Uterus (tissue), 4 donors: ENCODE results near the gene UVRAG. TPM values are rescaled to one million over a fixed set of nuclear protein-coding genes. Genes with fewer than 3 reads are reported as not detected.
"Not testable (repeated sequence)": the region's sequence is repeated elsewhere in the genome, so short reads cannot be mapped to it uniquely, and the experiment has no call there.

Experiments used
- DNase-seq, 2 donors: peaks; one replicate each; pipeline ENCODE4 v3.0.0-alpha.2; 2019 to 2020
- H3K27ac ChIP-seq, 2 donors: fragments of 200-600 bp; sonication (generic); 1 replicate in 1 of 2; 2 replicates in 1 of 2; pipeline ENCODE4 v1.5.1; 2016 to 2018
- H3K27me3 ChIP-seq, 2 donors: fragments of 200-600 bp; sonication (generic); one replicate each; pipeline ENCODE4 v1.5.1; 2018 to 2019; ENCODE audit warnings: control low read depth in 1 of 2
- H3K36me3 ChIP-seq, 2 donors: fragments of 200-600 bp; sonication (generic); one replicate each; pipeline ENCODE4 v1.5.1; 2019; ENCODE audit warnings: control low read depth in 1 of 2
- H3K4me1 ChIP-seq, 2 donors: fragments of 200-600 bp; sonication (generic); one replicate each; pipeline ENCODE4 v1.5.1; 2018 to 2019; ENCODE audit warnings: control low read depth in 1 of 2
- H3K4me3 ChIP-seq, 2 donors: fragments of 200-600 bp; sonication (generic); 1 replicate in 1 of 2; 2 replicates in 1 of 2; pipeline ENCODE4 v1.5.1; 2018 to 2019; ENCODE audit warnings: mild to moderate bottlenecking in 1 of 2
- H3K9me3 ChIP-seq, 2 donors: fragments of 200-600 bp; sonication (generic); one replicate each; pipeline ENCODE4 v1.5.1; 2019; ENCODE audit warnings: control low read depth in 1 of 2
- POLR2A ChIP-seq, 2 donors: fragments of 450-650 bp; IDR thresholded peaks; one replicate each; pipeline ENCODE4 v1.6.1; 2016; ENCODE audit warnings: antibody characterized with exemption in 2 of 2, mild to moderate bottlenecking in 1 of 2, moderate library complexity in 1 of 2
- intact Hi-C: fragments of 100-400 bp; cut with DNase I; formaldehyde crosslinking; loops from one replicate; pipeline ENCODE4 v1.15.1; 2023; ENCODE audit warnings: low total_unique reads
- total RNA-seq, 4 donors: library from RNA; depleted of rRNA in 3 of 4; stranded (reverse); fragments of >200 nt in 3 of 4; gene quantifications; one replicate each; pipeline versions ENCODE4 v1.1.0 to v1.2.4, GENCODE V29; 2014 to 2023
- TF ChIP-seq, protein P1 (sequence below), 4 experiments: fragments of 200-600 bp in 2 of 4; fragments of 450-650 bp in 2 of 4; sonication (generic) in 2 of 4; IDR thresholded peaks; one replicate each; pipeline ENCODE4 v1.5.1; 2016 to 2019; ENCODE audit warnings: antibody characterized with exemption in 4 of 4, mild to moderate bottlenecking in 2 of 4, moderate library complexity in 1 of 4
- donor health status: DM: yes; HTN: yes; CAD: no.

UVRAG gene
- total RNA-seq, 4 donors from 2014 or later, result 14.9 to 42.9 (median 26.4) TPM

DNA sequence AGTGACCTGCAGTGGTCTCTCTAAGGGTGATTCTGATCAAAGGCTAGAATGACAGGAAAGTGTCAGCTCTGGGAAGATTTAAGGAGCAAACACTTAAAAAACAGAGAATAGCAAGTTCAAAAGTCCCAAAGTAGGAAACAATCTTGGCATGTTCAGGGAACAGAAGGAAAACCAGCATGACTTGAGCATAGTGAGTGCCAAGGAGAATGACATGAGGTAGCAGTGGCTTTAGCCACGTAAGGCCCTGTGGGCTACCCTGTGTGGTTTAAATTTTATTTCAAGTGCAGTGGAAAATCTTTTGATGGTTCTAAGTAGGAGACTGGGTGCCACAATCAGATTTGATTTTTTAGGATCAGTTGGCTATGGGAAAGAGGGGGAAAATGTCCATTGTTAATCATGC, 241.9 kb downstream of the UVRAG start:
- DNase-seq, result no peak
- no peak for TF ChIP-seq POLR2A (IDR thresholded peaks at IDR 0.05)
- TF ChIP-seq, protein P1, sequence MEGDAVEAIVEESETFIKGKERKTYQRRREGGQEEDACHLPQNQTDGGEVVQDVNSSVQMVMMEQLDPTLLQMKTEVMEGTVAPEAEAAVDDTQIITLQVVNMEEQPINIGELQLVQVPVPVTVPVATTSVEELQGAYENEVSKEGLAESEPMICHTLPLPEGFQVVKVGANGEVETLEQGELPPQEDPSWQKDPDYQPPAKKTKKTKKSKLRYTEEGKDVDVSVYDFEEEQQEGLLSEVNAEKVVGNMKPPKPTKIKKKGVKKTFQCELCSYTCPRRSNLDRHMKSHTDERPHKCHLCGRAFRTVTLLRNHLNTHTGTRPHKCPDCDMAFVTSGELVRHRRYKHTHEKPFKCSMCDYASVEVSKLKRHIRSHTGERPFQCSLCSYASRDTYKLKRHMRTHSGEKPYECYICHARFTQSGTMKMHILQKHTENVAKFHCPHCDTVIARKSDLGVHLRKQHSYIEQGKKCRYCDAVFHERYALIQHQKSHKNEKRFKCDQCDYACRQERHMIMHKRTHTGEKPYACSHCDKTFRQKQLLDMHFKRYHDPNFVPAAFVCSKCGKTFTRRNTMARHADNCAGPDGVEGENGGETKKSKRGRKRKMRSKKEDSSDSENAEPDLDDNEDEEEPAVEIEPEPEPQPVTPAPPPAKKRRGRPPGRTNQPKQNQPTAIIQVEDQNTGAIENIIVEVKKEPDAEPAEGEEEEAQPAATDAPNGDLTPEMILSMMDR (IDR thresholded peaks at IDR 0.05), result no peak

GRCh38 chr11:76060475-76061036, 245.5 kb downstream of the UVRAG start:
- intact Hi-C loops, H3K27me3 ChIP-seq, H3K9me3 ChIP-seq, H3K27ac ChIP-seq, H3K4me1 ChIP-seq, H3K36me3 ChIP-seq, DNase-seq, H3K4me3 ChIP-seq: not testable (repeated sequence)

More for the DNA sequence above, 241.9 kb downstream of the UVRAG start:
- intact Hi-C loops, result no loop called here
- Histone ChIP-seq H3K27ac (no peak overlapping the region), H3K4me3 (no peak overlapping the region), H3K4me1 (no peaks in the 10 kb centered on the region), H3K9me3 (no peaks in the 10 kb centered on the region), H3K27me3 (no peaks in the 10 kb centered on the region), H3K36me3 (no peaks in the 10 kb centered on the region)

- intact Hi-C loops, result no loop called here
- Histone ChIP-seq H3K4me1 (no peaks in the 10 kb centered on the region), H3K27me3 (no peaks in the 10 kb centered on the region), H3K36me3 (no peaks in the 10 kb centered on the region), H3K4me3 (no peak overlapping the region), H3K9me3 (no peaks in the 10 kb centered on the region), H3K27ac (no peak overlapping the region)
- TF ChIP-seq POLR2A (IDR thresholded peaks at IDR 0.05), result no peak
- TF ChIP-seq, protein P1 (IDR thresholded peaks at IDR 0.05), result no peak
- no peak for DNase-seq
Observed at GRCh38 chr11:76062733-76063132, 247.7 kb downstream of the UVRAG start.

DNA sequence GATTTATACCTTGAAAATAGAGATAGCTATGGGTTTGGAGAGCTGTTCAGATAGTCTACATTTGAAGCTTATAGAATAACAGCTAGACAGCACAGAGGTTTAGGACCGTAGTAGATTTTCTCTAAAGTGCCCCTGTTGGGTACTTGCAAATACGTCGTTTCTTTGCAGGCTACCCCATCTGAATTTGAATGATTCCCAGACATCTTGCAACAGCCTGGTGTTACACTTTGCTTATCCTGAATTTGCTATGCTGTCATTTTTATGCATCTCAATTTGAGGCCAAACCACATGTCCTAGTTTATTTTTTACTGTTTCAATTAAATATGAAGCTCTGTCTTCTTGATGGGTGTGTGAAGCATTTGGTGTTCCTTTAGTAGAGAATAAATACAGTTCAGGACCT, 249.2 kb downstream of the UVRAG start:
- intact Hi-C loops, result no loop called here
- Histone ChIP-seq H3K36me3 (no peaks in the 10 kb centered on the region), H3K9me3 (no peaks in the 10 kb centered on the region), H3K27me3 (no peaks in the 10 kb centered on the region), H3K27ac (no peak overlapping the region), H3K4me3 (no peak overlapping the region), H3K4me1 (no peaks in the 10 kb centered on the region)
- DNase-seq, result no peak
- TF ChIP-seq, protein P1 (IDR thresholded peaks at IDR 0.05), result no peak
- TF ChIP-seq POLR2A (IDR thresholded peaks at IDR 0.05), result no peak

- Histone ChIP-seq H3K27me3 (no peaks in the 10 kb centered on the region), H3K4me3 (no peak overlapping the region), H3K27ac (no peak overlapping the region), H3K4me1 (no peaks in the 10 kb centered on the region), H3K36me3 (no peaks in the 10 kb centered on the region), H3K9me3 (no peaks in the 10 kb centered on the region)
- intact Hi-C loops, result no loop called here
- TF ChIP-seq, protein P1 (IDR thresholded peaks at IDR 0.05), result no peak
- TF ChIP-seq POLR2A (IDR thresholded peaks at IDR 0.05), result no peak
- DNase-seq, result no peak
Observed at GRCh38 chr11:76067099-76067498, 252.1 kb downstream of the UVRAG start.

GRCh38 chr11:76069001-76069400, 254.0 kb downstream of the UVRAG start:
- H3K4me3 ChIP-seq, result no peak overlapping the region
- no peak overlapping the region for H3K27ac ChIP-seq
- H3K4me1 ChIP-seq, result no peaks in the 10 kb centered on the region
- H3K9me3 ChIP-seq, result no peaks in the 10 kb centered on the region
- intact Hi-C loops, result no loop called here
- TF ChIP-seq POLR2A (IDR thresholded peaks at IDR 0.05), result no peak
- TF ChIP-seq, protein P1 (IDR thresholded peaks at IDR 0.05), result no peak
- H3K27me3 ChIP-seq, result no peaks in the 10 kb centered on the region
- H3K36me3 ChIP-seq, result no peaks in the 10 kb centered on the region
- no peak for DNase-seq
